NCI-H510A treated with DMSO at 0.1 percent for 48 hours (cell line): Measurements from ENCODE around the gene VWF.

ENCODE experiments used
- DNase-seq: peaks from one replicate; lab custom pipeline; 2025; lab: John Stamatoyannopoulos, UW

The VWF gene

DNA sequence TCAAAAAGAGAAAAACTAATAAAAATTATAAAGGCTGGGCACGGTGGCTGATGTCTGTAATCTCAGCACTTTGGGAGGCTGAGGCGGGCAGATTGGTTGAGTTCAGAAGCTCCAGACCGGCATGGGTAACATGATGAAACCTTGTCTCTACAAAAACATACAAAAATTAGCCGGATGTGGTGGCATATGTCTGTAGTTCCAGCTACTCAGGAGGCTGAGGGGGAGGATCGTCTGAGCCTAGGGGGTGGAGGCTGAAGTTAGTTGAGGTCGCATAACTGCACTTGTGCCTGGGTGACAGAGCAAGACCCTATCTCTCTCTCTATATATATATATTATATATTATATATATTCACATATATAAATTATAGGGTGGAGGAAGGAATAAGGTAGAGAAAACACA lies 146.9 kb downstream of the VWF start:
- DNase-seq = no peak

DNA sequence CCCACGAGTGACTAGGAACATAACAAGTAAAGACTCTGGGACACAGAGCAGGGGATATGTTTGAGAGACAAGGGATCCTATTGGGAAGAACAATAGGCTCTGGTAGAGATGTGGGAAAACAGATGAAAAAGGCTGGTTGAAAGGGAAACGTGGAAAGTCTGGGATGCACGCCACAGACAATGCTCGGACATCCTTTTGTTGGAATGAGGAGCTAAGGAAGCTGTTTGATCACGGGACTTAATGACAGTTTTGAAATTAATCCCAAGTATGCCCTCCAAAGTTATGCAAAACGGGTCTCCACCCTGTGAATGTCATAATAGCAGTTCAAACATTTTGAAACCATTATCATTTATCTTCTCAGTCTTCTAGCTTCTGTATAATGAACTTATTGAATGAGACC lies 147.8 kb downstream of the VWF start:
- no peak for DNase-seq

DNA sequence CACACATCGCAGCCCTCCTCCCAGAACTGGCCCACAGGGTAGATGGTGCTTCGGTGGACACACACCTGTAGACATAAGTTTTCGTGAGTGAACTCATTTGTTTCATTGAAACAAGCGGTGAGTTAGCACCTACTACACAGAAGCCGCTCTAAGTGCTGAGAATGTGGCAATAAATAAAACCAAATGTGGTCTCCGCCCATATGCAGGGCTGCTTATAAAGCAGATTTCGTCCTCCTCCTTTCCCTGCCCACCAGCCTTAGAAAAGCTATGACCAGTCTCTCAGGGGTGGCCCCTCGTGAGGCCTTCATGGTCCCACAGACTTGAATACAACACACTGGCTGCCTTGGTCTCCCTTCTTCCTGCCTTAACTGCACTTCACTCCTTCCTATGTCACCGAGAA lies 148.3 kb downstream of the VWF start:
- no peak for DNase-seq

DNA sequence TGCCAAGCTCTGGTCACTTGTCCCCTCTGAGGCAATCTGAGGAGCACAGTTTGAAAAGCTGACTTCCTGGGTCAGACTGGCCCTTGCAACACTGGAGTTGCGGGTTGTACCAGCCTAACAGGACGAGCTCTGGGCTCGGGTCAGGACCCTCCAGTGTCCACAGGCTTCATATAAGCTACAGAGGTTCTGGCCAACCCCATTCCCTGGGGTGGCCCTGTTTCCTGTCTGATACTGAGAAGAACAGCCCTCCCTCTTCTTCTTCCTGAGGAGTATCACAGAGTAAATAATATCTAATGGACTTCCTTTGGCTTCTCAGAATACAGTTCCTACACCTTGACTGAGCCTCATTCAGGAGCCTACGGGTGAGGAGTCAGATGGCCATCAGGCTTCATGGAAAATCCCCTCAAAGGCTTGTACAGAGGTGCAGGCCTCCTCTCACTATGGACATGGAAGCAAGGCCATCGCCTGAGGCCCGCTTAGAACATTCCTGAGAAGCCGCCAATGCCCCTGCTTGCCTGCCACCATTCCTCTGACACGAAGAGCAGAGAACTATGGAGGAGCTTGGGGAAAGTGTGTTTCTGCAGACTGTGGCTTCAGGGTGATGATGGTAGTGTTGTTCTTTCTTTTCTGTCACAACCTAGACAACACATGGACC lies 150.9 kb downstream of the VWF start:
- DNase-seq = no peak

DNA sequence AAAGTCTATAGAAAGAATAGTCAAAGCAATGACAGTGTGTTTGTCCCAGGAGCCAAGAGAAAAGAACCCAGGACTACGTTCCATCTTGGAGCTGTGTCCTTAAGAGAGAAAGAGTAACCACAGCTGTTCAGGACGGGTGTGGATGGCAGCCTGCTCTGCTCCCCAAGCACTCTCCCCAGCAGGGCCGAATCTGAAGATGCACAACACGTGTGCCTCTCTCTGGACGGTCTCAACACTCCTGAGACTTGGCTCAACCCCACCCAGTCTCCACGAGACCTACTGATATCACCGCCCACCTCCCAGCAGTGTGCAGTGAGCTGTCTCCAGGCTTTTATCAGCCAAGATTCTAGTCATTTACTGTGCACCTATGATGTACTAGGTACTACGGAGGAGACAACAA lies 152.1 kb downstream of the VWF start:
- no peak for DNase-seq

DNA sequence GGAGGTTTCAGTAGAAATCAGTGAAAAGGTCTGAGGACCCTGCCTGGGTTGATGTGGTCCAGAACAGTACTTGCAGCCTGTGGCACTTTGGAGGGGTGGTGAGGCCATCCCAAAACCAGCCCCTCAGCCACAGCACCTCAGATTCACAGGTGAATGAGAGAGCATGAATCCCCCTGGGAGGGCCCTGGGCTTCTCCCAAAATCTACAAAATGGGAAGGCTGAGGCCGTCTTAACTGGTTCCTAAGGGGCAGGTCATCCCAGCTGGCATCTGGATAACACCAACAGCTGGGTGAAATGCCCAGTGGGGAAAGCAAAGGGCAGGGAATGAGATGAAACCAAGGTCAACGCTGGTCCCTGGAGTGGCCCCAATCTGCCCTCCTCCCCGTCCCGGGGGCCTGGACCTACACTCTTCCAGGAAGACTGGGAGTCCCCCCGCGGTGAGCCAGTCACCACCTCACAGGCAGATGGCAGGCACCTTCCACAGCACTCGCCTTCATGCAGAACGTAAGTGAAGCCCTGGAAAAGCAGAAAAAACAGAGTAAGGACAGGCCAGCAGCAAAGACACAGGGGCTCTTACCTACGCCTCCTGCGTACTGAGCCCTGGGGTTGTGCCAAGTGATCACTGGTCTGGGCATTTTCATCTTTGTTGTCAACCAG lies 153.1 kb downstream of the VWF start:
- DNase-seq = no peak

DNA sequence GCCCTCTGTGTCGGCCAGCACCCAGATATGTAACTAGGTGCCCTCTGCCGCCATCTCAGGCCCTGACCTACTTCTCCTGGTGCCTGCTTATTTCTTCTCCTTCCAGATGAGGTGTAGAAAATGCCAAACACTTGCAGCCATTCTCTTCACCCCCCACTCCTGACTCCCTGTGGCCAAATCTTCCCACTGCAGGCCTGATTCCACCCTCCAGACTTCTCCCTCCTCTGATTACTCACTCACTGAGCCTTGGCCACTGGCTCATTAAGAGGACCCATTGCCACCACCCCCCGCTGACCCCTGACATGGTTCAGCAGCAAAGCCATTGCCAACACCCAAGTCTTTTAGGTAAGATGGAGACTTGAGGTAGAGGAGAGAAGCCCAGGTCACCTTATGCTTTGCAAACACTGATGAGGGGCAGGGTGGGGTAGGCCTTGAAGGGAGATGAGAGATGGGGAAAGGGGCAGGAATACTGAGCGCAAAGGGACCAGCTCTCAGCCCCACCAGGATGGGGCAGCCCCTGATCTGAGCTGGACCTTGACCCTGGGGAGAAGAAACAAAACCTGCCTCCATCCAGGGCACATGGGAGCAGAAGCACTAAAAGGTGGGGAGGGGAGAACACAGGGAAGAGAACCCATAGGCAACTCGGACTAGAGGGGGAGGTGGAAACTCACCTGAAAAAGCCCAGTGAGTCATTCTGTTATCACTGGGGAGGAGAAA lies 154.3 kb downstream of the VWF start:
- DNase-seq = no peak

DNA sequence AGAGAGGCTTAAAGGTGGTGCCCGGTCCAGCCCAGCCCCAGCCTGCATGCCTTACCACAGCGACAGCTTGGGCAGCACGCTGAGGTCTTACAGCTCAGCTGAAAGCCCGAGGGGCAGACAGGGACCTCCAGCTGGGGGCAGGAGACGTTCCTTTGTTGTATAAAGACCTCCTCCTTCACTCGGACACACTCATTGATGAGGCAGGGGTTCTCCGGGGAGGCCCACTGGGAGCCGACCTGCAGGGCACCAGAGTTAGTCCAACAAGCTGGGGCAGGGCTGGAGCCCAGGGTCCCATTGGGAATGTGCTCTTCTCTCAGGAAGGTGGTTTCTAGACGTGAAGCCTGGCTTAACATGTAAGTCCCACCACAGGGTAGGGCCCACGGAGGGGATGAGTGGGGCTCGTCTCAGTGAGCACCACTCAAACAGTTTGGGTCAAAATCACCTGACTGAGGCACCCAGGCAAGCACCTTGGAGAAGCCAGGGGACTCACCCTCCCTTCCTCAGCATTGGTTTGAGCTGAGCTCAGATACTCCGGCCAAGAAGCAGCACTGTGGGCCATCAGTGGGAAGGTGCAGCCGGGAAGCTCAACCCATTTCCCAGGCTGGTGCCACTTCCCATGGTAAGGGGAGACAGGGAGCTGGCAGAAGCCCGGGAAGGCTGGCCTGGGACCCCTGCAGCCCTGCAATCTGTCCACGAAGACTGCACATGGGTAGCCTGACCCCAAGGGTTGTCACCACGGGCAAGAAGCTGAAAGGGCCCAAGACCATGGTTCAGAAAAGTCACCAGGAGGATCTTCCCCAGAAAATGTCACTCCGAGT lies 155.1 kb downstream of the VWF start:
- no peak for DNase-seq

DNA sequence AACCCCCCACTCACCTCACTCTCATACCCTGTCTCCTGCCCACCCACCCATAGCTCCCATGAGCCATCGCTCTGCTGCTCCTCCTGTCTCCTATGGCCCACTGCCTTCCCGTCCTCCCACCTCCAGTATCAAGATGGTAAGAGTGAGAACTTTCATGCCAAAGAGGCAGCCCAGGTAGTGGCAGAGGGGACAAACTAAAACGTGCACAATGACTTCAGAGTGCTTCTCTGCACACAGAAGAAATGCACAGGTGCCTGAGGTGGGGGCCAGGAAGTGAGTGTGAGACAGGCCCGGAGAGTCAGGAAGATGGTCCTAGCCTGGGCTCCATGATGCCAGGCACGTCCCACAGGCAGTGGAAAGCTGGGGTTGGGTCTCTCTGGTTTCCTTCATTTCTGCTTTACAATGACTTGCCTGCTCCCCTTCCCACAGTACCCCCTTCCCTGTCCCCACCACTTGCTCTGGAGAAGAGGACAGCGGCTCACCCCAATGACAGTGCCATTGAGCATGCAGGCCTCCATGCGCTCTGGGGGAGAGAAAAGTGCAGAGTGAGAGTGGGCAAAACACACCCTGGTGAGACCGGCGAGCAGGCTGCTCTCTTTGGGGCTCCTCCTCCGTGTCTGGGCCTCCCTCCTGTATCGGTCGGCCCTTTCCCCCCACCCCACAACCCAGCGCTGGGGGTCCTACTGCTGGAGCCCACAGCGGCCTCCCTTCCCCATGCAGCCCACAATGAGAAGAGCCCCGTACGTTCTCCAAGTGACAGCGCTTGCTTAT lies 156.6 kb downstream of the VWF start:
- no peak for DNase-seq

DNA sequence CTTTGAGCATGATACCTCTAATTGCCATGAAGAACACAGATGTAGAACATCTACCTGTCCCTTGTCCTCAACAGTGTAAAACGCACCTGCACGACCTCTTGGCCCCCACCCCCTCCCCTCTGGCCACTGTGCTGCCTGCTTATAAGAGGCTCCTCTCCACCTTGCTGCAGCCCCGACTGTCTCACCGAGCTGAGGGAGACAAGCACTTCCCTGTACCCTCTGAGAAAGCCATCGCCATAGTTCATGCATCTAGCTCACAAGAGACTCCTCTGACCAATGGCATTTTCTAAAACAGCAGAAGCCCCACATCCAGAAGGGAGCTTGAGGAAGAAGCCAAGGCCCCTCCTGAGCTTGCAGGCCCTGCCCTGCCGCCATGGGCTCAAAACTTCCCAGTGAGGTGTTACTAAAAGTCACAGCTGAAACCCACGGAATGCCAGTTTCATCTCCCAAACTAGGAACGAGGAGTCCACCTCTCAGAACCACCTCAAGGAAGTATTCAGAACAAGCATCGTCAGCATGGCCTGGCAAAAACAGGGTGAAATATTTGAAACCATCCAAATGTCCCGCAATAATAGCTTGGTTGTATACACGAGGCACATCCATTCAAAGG lies 157.9 kb downstream of the VWF start:
- DNase-seq = no peak

DNA sequence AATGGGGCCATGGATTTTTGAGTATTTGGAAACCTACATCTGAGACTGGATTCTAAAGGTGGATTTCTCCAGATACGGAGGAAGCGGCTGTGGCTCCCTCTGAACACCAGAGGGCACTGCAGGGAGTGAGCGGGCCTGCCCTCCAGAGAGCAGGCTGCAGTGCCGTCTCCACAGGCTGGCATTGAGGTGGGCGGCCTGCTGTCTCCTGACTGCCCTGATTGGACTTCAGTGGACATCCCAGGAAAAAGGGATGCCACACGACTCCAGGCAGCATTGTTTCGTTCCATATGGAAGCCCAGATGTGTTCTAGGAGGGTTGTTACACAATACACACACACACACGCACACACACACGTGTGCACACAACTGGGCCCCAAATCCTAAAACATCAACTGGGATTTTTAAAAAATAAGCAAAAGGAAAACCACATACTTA lies 158.5 kb downstream of the VWF start:
- DNase-seq = no peak

DNA sequence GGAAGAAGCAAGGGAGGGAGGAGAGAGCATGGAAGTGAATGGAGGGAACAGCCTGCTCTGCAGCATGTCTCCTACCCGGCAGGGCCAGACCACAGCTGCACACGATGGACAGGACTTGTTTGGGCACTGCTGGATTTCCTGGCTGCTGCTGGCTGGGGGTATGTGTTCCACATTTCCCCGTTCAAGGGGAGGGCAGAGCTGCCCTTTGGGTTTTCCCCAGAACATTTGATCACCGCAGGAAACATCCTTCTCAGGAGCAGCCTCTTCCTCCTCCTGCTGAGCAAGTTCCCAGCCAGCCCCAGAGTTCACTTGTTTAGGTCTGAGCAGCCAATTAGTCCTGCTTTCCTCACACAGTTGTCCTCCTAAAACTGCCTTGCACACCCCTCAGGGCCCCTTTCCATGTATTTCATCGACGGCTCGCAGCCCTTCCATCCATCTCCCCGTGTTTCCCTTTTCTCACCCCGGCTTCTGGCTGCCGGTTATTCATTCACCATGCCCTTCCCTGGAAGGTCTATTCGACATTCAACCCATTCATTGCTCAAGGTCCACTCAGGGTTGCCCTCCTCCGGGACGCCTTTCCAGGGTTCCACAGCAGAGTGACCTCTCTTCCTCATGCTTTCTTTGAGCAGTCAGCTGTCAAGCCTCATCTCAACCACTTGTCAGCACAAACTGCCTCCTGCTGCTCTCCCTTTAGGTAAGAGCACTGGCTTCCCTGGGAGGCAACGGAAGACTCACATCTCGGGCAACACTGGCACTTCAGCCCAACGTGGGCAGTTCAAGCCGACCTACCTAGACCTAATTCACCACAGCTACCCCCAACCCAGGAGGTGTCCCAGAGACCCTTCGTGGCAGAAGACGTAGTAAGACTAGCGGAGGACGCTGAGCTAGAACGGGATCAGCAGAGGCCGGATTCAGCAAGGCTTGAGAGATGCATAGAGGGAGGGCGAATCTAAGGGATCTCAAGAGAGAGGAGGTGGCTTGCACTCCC lies 159.3 kb downstream of the VWF start:
- DNase-seq = no peak

DNA sequence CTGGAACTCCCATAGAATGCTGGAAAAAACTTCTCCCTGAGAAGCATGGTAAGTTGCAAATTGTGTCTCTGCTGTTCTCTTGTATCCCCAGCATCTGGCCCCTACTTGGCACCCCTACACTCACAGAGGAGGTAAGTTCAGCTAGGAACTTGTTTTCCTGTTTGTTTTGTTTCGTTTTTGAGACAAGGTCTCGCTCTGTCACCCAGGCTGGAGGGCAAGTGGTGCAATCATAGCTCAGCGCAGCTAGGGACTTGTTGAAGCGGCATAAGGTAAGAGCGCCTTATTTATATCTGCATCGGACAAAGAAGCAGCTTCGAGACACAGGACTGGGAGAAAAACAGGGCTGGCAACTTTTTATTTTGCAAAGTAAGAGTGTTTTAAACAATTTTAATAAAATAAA lies 161.0 kb downstream of the VWF start:
- DNase-seq = no peak

DNA sequence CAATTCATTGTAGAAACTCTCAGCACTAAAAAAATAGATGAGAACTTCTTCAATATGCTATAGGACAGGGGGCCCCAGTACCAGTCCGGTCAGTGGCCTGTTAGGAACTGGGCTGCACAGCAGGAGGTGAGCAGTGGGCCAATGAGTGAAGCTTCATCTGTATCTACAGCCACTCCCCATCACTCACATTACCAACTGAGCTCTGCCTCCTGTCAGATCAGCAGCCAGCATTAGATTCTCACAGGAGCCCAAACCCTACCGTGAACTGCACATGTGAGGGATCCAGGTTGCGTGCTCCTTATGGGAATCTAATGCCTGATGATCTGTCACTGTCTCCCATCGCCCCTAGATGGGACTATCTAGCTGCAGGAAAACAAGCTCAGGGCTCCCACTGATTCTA lies 163.7 kb downstream of the VWF start:
- DNase-seq = no peak

DNA sequence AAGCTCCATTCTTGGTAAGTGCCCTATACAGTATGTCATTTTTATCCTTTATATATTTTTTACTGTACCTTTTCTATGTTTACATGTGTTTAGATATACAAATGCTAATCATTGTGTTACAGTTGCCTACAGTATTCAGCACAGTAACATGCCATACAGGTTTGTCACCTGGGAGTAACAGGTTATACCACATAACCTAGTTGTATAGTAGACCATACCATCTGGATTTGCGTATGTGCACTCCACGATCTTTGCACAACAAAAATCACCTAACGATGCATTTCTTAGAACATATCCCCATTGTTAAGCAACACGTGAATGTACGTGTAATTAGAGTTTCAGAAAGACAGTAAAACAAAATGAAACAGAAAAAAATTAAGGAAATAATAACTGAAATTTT lies 167.5 kb downstream of the VWF start:
- DNase-seq = no peak

DNA sequence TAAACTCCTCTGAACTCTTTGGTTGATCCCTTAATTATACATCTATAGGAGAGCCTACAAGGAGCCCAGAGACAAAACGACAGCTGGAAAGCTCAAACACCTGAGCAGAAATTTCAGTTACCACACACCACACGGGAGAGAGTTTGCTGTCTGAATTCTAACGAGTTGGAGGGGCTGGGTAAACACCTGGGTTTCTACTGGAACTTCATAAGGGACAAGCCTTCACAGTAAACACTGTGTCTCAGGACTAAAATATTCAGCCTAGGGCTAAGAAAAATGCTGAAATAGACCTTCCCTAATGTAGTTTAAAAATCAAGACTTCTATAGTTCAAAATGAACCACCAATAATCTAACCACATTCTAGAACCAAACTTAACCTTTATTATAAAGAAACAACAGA lies 169.8 kb downstream of the VWF start:
- no peak for DNase-seq

DNA sequence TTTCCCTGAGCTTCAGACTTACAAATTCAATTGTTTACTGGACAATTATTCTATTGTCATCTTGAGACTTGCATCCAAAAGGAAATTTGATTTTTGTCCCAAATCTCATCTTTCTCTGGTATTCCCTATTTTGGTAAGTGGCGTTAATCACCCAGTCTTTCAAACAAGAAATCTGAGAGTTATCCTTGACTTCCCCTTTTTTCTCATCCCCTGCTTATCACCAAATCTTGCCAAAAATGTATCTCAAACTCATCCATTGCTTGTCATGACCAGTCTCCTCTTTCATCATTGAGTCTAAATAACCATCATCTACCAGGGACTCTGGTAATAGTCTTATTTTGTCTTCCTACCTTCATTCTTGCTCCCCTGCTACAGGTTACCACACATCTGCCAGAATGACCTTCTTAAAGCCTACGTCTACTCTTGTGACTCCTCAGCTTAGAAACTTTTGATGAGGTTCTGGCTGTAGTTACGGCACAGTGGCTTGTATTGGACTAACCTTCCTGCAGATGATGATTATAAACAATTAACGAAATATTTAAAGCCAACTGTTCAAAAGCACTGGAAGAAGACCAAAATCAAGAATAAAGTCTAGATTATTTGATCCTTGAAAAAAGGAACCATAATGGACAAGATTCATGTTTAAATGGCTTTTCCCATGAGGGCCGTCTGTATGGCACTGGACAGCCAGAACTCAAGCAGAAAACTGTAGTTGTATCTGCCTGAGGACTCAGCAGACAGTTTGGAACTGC lies 170.5 kb downstream of the VWF start:
- no peak for DNase-seq

DNA sequence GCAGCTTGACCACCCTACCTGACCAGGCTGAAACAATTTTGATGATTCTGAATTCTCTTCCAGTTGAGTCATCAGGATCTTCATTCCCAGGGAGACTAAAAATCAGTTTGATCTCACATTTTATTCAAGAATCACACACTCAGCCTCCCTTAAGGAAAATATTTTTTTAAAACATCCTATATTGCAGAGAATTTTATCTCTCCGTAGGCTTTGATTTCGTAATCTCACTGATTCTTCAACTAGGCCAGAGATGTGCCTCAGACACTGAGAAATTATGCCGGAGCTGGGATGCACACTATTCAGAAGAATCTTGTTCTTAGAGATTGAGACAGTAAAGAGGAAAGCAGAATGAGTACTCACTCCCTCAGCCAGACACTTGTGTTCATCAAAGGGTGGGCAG lies 172.4 kb downstream of the VWF start:
- DNase-seq = no peak

DNA sequence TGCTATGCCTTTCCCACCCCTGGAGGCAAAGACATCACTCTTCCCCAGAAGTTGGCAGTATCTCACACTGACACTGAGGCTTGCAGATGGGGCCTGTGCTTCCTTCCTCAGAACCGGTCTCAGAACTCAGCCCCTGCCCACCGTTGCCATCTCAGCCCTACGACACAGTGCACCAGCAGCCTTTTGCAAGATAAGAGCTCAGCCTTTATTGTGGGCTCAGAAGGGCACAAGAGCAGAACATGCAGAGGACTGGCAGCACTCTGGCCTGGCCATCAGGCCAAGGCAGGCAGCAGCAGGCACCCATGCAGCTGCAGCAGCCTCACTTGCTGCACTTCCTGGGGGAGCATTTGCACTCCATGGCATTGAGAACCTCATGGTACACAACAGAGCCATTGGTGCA lies 175.8 kb downstream of the VWF start:
- DNase-seq = no peak
